ENCODE results near the gene DOCK9. TPM values are rescaled to one million over a fixed set of nuclear protein-coding genes. Genes with fewer than 3 reads are reported as not detected.

DOCK9 gene
- total and polyA plus RNA-seq, 5 experiments from 2014 or later: 6.6 to 211 (median 36.8) TPM

DNA sequence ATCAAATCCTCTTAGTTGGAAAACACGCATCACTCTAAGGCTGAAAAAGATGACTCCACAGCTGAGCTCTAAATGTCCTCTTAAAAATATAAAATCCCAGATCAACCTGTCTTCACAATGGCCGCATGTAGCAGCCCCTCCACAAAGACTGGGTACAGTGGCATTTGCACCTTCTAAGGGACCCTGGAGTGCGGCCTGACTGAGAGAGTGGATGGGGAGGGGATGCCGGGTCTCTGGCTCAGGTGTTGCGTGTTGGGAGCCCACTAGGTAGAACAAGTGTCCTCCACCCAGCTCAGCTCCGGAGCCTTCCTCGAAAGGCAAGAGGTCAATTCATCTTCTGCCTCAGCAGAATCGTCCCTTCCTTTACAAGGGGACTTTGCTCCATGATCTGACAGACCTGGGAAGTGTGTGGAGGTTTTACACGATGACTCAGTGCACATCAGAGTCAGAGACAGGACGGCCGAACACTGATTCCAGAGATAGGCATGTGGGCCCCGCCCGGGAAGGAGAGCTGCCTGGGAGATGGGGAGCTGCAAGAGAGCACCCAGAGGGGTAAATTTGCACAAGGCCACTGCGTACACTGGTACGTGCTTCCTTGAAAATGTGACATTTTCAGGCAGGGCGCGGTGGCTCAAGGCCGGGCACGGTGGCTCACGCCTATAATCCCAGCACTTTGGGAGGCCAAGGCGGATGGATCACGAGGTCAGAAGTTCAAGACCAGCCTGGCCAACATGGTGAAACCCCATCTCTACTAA lies 201.8 kb downstream of the DOCK9 start:
- POLR2A ChIA-PET: no interaction called here
- Mint-ChIP-seq H3K9me3 (peaks cover 0 to 8% (median 0%) of the 10 kb centered on the region in 9 donors), H3K4me3 (no peak overlapping the region), H3K27me3 (peaks cover 11 to 25% (median 16%) of the 10 kb centered on the region in 5 donors), H3K27ac (no peak overlapping the region), H3K4me1 (no peaks in the 10 kb centered on the region), H3K36me3 (no peaks in the 10 kb centered on the region)
- DNase-seq (no peak), ATAC-seq (no peak)

DNA sequence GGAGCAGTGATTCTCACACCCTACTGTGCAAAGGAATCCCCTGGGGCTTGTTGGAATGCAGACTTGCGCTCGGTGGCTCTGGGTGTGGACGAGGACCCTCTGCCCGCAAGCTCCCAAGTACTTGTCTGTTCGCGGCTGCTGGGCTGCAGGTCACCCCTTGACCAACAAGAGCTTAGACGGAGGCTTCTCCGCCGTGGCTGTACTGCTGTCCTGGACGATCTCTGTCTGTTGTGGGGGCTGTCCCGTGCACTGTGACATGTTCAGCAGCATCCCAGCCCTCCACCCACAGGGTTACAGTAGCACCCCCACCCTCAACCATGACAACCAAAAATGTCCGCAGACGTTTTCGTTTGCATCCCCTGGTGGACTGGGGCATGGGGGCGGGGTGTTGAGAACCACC lies 202.5 kb downstream of the DOCK9 start:
- DNase-seq: no peak
- peaks cover 8 to 21% (median 12%) of the 10 kb centered on the region in 5 donors for H3K27me3 Mint-ChIP-seq
- no peaks in the 10 kb centered on the region for H3K36me3 Mint-ChIP-seq
- no peak for ATAC-seq
- H3K9me3 Mint-ChIP-seq: peaks cover 0 to 12% (median 0%) of the 10 kb centered on the region in 9 donors
- H3K27ac Mint-ChIP-seq: no peak overlapping the region
- POLR2A ChIA-PET: no interaction called here
- H3K4me3 Mint-ChIP-seq: no peak overlapping the region
- no peaks in the 10 kb centered on the region for H3K4me1 Mint-ChIP-seq

DNA sequence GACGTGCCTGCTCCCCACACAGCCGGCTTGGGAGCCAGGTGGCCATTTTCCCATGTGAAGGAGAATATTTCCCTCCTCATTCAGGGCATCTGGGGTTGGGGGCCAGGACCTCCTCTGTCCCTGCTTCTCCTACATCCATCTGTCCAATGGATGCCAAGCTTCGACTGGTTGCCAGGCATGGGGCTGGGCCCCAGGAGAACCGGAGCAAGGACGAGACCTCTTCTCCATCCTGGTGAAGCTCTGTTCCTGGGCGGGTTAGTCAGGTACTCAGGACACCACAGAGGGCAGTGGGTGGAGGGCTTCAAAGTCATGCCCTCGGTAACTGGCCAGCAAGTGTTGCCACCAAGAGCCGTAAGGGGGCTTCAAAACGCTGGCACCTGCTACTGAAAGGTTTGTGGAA lies 203.1 kb downstream of the DOCK9 start:
- Mint-ChIP-seq H3K27ac (no peak overlapping the region), H3K9me3 (peaks cover 0 to 18% (median 0%) of the 10 kb centered on the region in 9 donors), H3K27me3 (peaks cover 8 to 21% (median 13%) of the 10 kb centered on the region in 5 donors)

DNA sequence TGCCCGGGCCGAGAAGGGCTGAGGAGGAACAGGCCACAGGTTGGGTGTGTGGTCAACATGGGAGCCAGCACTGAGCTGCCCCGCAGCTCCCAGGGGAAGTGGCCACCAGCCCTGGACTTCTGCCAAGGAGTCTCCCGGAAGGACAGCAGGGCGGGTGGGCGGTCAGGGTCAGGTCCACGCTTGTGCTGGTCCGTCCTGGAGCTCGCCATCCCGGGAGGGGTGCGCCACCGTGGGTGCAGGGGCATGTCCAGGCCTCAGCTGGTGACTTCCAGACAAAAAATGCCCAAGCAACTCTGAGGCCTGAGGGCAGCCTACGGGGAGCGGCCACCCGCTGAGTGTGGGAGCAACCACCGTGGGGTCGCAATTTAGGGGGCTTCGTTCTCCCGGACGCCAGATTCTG lies 203.9 kb downstream of the DOCK9 start:
- ATAC-seq: no peak

More for the DNA sequence above, 203.1 kb downstream of the DOCK9 start:
- DNase-seq: no peak
- ATAC-seq: no peak
- Mint-ChIP-seq H3K4me3 (no peak overlapping the region), H3K36me3 (no peaks in the 10 kb centered on the region), H3K4me1 (no peaks in the 10 kb centered on the region)
- POLR2A ChIA-PET: no interaction called here

DNA sequence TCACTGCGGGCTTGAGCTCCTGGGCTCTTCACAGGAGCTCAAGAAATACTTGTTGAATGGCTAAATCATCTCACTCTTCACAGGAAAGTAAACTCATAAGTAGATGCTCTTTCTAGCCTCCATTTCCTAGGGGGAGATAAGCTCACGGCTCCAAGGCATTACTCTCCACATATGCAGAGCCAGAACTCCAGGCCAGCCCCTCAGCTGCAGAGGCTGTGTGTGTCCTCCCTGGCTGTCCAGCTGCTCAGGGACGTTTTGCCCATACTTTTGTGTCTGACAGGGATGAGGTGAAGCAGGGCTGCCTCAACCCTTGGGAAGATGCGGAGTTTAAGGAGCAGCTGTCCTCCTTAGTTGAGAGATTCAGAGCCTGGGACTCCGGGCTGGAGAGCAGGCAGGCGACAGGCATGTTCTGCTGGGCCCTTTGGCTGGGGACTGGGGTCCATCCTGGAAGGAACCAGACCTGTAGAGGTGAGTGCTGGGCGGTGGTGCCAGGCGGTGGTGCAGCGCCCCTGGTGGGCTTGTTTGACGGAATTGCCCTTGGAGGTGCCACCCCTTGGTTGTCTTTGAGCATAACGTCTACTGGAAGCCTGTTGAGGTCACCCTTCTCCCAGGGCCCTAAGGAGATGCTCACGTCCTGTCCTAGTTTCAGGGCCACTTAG lies 204.9 kb downstream of the DOCK9 start:
- H3K27me3 Mint-ChIP-seq: peaks cover 4 to 14% (median 5%) of the 10 kb centered on the region in 5 donors
- H3K36me3 Mint-ChIP-seq: peaks cover 0 to 6% (median 0%) of the 10 kb centered on the region in 3 donors
- no peak overlapping the region for H3K4me3 Mint-ChIP-seq
- no peaks in the 10 kb centered on the region for H3K4me1 Mint-ChIP-seq
- DNase-seq (no peak), ATAC-seq (no peak)
- H3K9me3 Mint-ChIP-seq: peaks cover 0 to 35% (median 0%) of the 10 kb centered on the region in 9 donors
- POLR2A ChIA-PET: no interaction called here
- H3K27ac Mint-ChIP-seq: no peak overlapping the region

More for the DNA sequence above, 203.9 kb downstream of the DOCK9 start:
- Mint-ChIP-seq H3K4me1 (no peaks in the 10 kb centered on the region), H3K36me3 (peaks cover 0 to 6% (median 0%) of the 10 kb centered on the region in 3 donors), H3K27me3 (peaks cover 8 to 22% (median 10%) of the 10 kb centered on the region in 5 donors), H3K9me3 (peaks cover 0 to 26% (median 0%) of the 10 kb centered on the region in 9 donors), H3K27ac (no peak overlapping the region), H3K4me3 (no peak overlapping the region)
- DNase-seq: no peak
- POLR2A ChIA-PET: no interaction called here

DNA sequence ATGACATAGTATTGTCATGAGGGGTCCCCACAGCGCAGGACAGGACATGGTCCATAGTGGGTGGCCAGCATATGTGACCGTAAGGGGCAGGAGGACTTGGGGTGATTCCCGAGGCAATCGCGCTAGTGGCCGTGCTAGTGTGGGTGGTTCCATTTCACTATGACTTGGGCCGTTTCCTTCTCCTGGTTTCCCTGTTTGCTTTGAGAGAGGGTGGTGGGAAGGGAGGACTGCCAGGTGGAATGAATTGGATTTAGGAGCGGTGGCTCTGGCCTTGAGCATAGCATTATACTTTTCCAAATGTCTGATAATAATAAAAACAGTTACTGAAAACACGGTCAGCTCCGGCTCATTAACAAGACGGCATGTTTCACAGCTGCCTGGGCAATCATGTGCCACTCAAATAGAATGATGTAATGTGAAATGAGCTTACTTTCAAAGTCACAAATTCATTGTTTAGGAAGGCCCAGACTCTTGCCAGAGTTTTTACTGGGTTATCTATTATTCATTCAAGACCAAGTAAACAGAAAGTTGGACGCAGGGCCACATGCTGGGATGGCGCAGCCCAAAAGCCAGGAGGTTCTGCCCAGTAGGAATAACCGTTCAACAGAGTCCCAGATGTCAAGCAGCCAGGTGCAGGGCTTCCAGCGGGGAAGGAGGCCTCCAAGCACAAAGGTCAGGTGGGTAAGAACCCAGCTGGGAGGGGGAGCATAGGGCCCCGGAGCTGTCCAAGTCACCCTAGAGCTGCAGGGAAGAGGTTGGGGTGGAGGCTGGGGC lies 205.8 kb downstream of the DOCK9 start:
- POLR2A ChIA-PET: no interaction called here
- Mint-ChIP-seq H3K27ac (peak overlapping the region in 1 of 10 donors; percentile 43), H3K4me1 (no peaks in the 10 kb centered on the region), H3K36me3 (peaks cover 0 to 6% (median 0%) of the 10 kb centered on the region in 3 donors), H3K4me3 (no peak overlapping the region), H3K27me3 (peaks cover 0 to 9% (median 2%) of the 10 kb centered on the region in 5 donors), H3K9me3 (peaks cover 0 to 36% (median 0%) of the 10 kb centered on the region in 9 donors)
- no peak for DNase-seq
- ATAC-seq: no peak

DNA sequence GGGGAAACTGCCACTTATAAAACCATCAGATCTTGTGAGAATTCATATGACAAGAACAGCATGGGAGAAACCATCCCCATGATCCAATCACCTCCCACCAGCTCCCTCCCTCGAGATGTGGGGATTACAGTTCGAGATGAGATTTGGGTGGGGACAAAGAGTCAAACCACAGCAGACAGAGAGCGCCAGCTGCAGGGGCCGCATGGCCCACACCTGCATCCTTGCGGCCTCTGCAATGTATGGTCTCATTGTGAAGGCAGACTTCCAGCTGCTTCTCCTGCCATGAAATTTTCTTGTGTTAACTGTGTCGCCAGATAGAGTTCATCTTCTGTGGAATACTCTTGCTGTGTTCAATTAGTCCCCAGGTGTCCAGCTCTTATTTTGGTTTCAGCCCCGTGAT lies 208.1 kb downstream of the DOCK9 start:
- H3K27ac Mint-ChIP-seq: no peak overlapping the region
- peaks cover 0 to 36% (median 0%) of the 10 kb centered on the region in 9 donors for H3K9me3 Mint-ChIP-seq
- DNase-seq (no peak), ATAC-seq (no peak)
- no peak overlapping the region for H3K4me3 Mint-ChIP-seq
- peaks cover 0 to 6% (median 0%) of the 10 kb centered on the region in 3 donors for H3K36me3 Mint-ChIP-seq
- no peaks in the 10 kb centered on the region for H3K4me1 Mint-ChIP-seq
- peaks cover 0 to 17% (median 5%) of the 10 kb centered on the region in 5 donors for H3K27me3 Mint-ChIP-seq
- POLR2A ChIA-PET: no interaction called here

DNA sequence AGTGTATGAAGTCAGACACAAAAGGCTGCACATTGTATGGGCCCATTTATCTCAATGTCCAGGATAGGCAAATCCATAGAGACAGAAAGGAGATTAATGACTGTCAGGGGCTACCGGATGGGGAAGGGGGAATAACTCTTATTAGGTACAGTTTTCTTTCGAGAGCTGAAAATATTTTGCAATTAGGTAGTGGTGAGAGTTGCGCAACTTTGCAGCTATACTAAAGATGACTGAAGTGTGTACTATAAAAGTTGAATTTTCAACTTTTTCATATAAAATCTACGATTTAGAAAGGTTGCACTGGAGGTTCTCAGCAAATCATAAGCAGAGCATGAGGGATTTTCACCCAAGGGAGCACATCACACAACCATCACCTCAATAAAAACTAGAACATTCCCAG lies 209.3 kb downstream of the DOCK9 start:
- H3K36me3 Mint-ChIP-seq: peaks cover 0 to 6% (median 0%) of the 10 kb centered on the region in 3 donors
- DNase-seq: no peak
- H3K9me3 Mint-ChIP-seq: peaks cover 0 to 36% (median 0%) of the 10 kb centered on the region in 9 donors
- ATAC-seq: no peak
- H3K4me3 Mint-ChIP-seq: no peak overlapping the region
- POLR2A ChIA-PET: no interaction called here
- no peak overlapping the region for H3K27ac Mint-ChIP-seq
- no peaks in the 10 kb centered on the region for H3K4me1 Mint-ChIP-seq
- peaks cover 0 to 17% (median 5%) of the 10 kb centered on the region in 5 donors for H3K27me3 Mint-ChIP-seq

DNA sequence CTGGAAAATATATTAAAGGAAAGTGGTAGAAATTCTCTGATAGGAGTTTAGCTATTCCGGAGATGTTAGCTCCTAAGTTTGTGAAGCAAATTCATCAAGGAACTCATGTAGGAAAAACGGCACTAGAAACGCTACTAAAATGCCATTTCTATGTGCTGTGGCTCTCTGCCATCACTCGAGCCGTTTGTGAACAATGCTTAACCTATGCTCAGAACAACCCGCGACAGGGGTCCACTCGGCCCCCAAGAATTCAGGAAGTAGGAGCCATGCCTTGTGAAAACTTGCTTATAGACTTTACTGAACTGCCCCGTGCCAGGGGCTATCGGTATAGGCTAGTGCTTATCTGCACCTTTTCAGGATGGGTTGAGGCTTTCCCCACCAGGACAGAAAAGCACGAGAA lies 211.2 kb downstream of the DOCK9 start:
- Mint-ChIP-seq H3K27me3 (peaks cover 0 to 17% (median 7%) of the 10 kb centered on the region in 5 donors), H3K4me1 (no peaks in the 10 kb centered on the region), H3K9me3 (peaks cover 0 to 35% (median 0%) of the 10 kb centered on the region in 9 donors), H3K4me3 (no peak overlapping the region), H3K27ac (no peak overlapping the region), H3K36me3 (peaks cover 0 to 6% (median 0%) of the 10 kb centered on the region in 3 donors)
- POLR2A ChIA-PET: no interaction called here
- DNase-seq (no peak), ATAC-seq (no peak)

DNA sequence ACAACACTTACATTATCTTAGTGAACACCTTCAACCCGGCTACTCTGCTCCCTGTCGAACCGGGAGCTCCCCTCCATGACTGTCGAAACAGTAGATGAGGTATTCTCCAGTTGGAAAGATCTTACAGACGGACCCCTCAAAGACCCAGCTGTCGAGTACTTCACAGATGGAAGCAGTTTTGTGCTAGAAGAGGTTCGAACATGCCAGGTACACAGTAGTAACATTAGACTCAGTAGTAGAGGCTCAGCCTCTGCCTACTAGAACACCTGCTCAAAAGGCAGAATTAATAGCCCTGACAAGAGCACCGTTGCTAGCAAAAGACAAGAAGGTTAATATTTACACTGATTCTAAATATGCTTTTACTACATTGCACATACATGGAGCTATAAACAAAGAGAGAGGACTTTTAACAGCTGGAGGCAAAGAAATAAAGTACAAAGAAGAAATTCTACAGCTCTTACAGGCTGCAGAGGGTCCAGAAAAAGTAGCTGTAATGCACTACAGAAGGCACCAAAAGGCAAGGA lies 211.8 kb downstream of the DOCK9 start:
- Mint-ChIP-seq H3K36me3 (peaks cover 0 to 6% (median 0%) of the 10 kb centered on the region in 3 donors), H3K27me3 (peaks cover 0 to 20% (median 6%) of the 10 kb centered on the region in 5 donors), H3K4me3 (no peak overlapping the region), H3K9me3 (peaks cover 0 to 34% (median 2%) of the 10 kb centered on the region in 9 donors), H3K4me1 (no peaks in the 10 kb centered on the region), H3K27ac (no peak overlapping the region)
- POLR2A ChIA-PET: no interaction called here
- no peak for DNase-seq
- no peak for ATAC-seq

DNA sequence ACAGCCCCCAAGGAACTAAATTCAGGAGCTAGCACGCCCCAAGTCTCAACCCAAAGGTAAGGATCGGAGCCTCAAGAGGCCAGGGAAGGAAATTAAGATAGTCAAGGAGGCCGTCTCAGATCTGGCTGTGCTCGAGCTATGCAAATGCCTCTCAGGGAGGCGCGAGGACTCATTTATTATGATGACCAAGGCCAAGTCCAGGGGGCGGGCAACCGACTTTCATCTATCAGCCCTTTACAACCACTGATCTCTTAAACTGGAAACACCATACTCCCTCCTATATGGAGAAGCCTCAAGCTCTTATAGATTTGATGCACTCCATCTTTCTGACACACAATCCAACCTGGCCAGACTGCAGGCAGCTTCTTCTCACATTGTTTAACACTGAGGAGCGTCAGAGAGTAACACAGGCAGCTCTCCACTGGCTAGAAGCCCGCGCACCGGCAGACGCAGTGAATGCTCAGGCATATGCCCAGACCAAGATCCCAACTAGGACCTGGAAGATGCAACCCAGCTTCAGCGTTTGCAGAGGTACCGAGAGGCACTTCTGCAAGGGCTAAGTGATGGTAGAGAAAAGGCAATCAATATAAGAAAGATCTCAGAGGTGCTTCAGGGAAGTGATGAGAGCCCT lies 215.8 kb downstream of the DOCK9 start:
- no peak overlapping the region for H3K4me3 Mint-ChIP-seq
- peaks cover 0 to 10% (median 0%) of the 10 kb centered on the region in 3 donors for H3K36me3 Mint-ChIP-seq
- H3K27ac Mint-ChIP-seq: no peak overlapping the region
- no peaks in the 10 kb centered on the region for H3K4me1 Mint-ChIP-seq
- H3K27me3 Mint-ChIP-seq: peaks cover 4 to 30% (median 10%) of the 10 kb centered on the region in 5 donors
- H3K9me3 Mint-ChIP-seq: peaks cover 3 to 26% (median 11%) of the 10 kb centered on the region in 9 donors
- POLR2A ChIA-PET: no interaction called here
- DNase-seq (no peak), ATAC-seq (no peak)
